T-helper 17 cell (primary cell): ENCODE results near the gene PAOX. TPM values are rescaled to one million over a fixed set of nuclear protein-coding genes. Genes with fewer than 3 reads are reported as not detected.
"Not testable (repeated sequence)": the region's sequence is repeated elsewhere in the genome, so short reads cannot be mapped to it uniquely, and the experiment has no call there.

Source experiments
- ATAC-seq: fragments of 150-1000 bp; cut with Tn5 transposase; 2 replicates; pipeline ENCODE4 v1.10.0; 2021; ENCODE audit warnings: mild to moderate bottlenecking, moderate library complexity
- DNase-seq, 3 donors: peaks; one replicate each; pipeline versions ENCODE4 v3.0.0 to v3.0.0-alpha.2; 2020 to 2021
- H3K9me3 ChIP-seq: one replicate; pipeline ENCODE4 v1.7.0; 2013; ENCODE audit warnings: low read length, mild to moderate bottlenecking; ENCODE audit not compliant: control insufficient read depth, poor library complexity, severe bottlenecking
- H3K27ac Mint-ChIP-seq: one replicate; pipeline ENCODE4 v1.8.0; 2022; ENCODE audit warnings: mild to moderate bottlenecking, moderate library complexity, mixed read lengths
- H3K27me3 Mint-ChIP-seq: one replicate; pipeline ENCODE4 v1.8.0; 2022; ENCODE audit warnings: mixed read lengths
- H3K36me3 Mint-ChIP-seq: one replicate; pipeline ENCODE4 v1.8.0; 2022; ENCODE audit warnings: low read depth, mixed read lengths
- H3K4me1 Mint-ChIP-seq: one replicate; pipeline ENCODE4 v1.8.0; 2022; ENCODE audit warnings: mild to moderate bottlenecking, mixed read lengths
- H3K4me3 Mint-ChIP-seq: one replicate; pipeline ENCODE4 v1.8.0; 2022; ENCODE audit warnings: mild to moderate bottlenecking, moderate library complexity, mixed read lengths
- total RNA-seq, 4 donors: library from RNA in 2 of 4; stranded (reverse) in 2 of 4; gene quantifications; one replicate each; pipeline ENCODE4 v1.2.3 and lab custom pipeline; 2022 to 2026

PAOX gene
- total RNA-seq, 2 donors from 2014 or later = 3.5 to 6.3 TPM

- DNase-seq (no peak), ATAC-seq (no peak)
- Mint-ChIP-seq H3K4me1 (peaks cover 10% of the 10 kb centered on the region), H3K27ac (peak overlapping the region; percentile 72), H3K27me3 (no peaks in the 10 kb centered on the region), H3K4me3 (peak overlapping the region; percentile 81), H3K36me3 (no peaks in the 10 kb centered on the region)
- H3K9me3 ChIP-seq = no peaks in the 10 kb centered on the region
These were observed 1.8 kb upstream of the PAOX start for GRCh38 chr10:133377025-133377817.

GRCh38 chr10:133377818-133378250, 1.2 kb upstream of the PAOX start:
- H3K4me3 Mint-ChIP-seq = peak overlapping the region; percentile 81
- DNase-seq = no peak
- no peaks in the 10 kb centered on the region for H3K27me3 Mint-ChIP-seq
- no peaks in the 10 kb centered on the region for H3K36me3 Mint-ChIP-seq
- H3K9me3 ChIP-seq = no peaks in the 10 kb centered on the region
- no peak overlapping the region for H3K27ac Mint-ChIP-seq
- ATAC-seq = no peak
- H3K4me1 Mint-ChIP-seq = peaks cover 10% of the 10 kb centered on the region

- Mint-ChIP-seq H3K4me1 (peaks cover 10% of the 10 kb centered on the region), H3K27ac (no peak overlapping the region), H3K27me3 (no peaks in the 10 kb centered on the region), H3K4me3 (peak overlapping the region; percentile 81), H3K36me3 (no peaks in the 10 kb centered on the region)
- DNase-seq (peak; percentile 34 to 61 (median 51)), ATAC-seq (peak; percentile 59)
- H3K9me3 ChIP-seq = no peaks in the 10 kb centered on the region
These were observed 588 bp upstream of the PAOX start for GRCh38 chr10:133378251-133379096.

GRCh38 chr10:133379801-133380666, 972 bp downstream of the PAOX start:
- Mint-ChIP-seq H3K4me1 (peaks cover 8% of the 10 kb centered on the region), H3K27me3 (no peaks in the 10 kb centered on the region), H3K4me3 (peak overlapping the region; percentile 83), H3K27ac (peak overlapping the region; percentile 41), H3K36me3 (no peaks in the 10 kb centered on the region)
- no peaks in the 10 kb centered on the region for H3K9me3 ChIP-seq
- ATAC-seq (no peak), DNase-seq (no peak)

- Mint-ChIP-seq H3K4me1 (peaks cover 8% of the 10 kb centered on the region), H3K36me3 (no peaks in the 10 kb centered on the region), H3K27ac (peak overlapping the region; percentile 41), H3K4me3 (no peak overlapping the region), H3K27me3 (no peaks in the 10 kb centered on the region)
- no peak for DNase-seq
- no peaks in the 10 kb centered on the region for H3K9me3 ChIP-seq
- no peak for ATAC-seq
These were observed 2.0 kb downstream of the PAOX start for GRCh38 chr10:133381036-133381435.

- H3K27me3 Mint-ChIP-seq = no peaks in the 10 kb centered on the region
- no peak overlapping the region for H3K27ac Mint-ChIP-seq
- H3K36me3 Mint-ChIP-seq = no peaks in the 10 kb centered on the region
These were observed 4.5 kb downstream of the PAOX start for GRCh38 chr10:133383551-133383950.

GRCh38 chr10:133384071-133384470, 5.0 kb downstream of the PAOX start:
- no peaks in the 10 kb centered on the region for H3K36me3 Mint-ChIP-seq
- H3K9me3 ChIP-seq = no peaks in the 10 kb centered on the region
- no peak for DNase-seq
- no peaks in the 10 kb centered on the region for H3K27me3 Mint-ChIP-seq
- no peak overlapping the region for H3K27ac Mint-ChIP-seq
- H3K4me3 Mint-ChIP-seq = no peak overlapping the region
- peaks cover 14% of the 10 kb centered on the region for H3K4me1 Mint-ChIP-seq
- no peak for ATAC-seq

More at GRCh38 chr10:133383551-133383950, 4.5 kb downstream of the PAOX start:
- H3K9me3 ChIP-seq = no peaks in the 10 kb centered on the region
- H3K4me3 Mint-ChIP-seq = no peak overlapping the region
- DNase-seq (no peak), ATAC-seq (no peak)
- H3K4me1 Mint-ChIP-seq = peaks cover 9% of the 10 kb centered on the region

- no peak for ATAC-seq
- H3K9me3 ChIP-seq = no peaks in the 10 kb centered on the region
- Mint-ChIP-seq H3K36me3 (no peaks in the 10 kb centered on the region), H3K4me1 (peaks cover 18% of the 10 kb centered on the region), H3K27ac (no peak overlapping the region), H3K27me3 (no peaks in the 10 kb centered on the region), H3K4me3 (no peak overlapping the region)
- no peak for DNase-seq
These were observed 6.2 kb downstream of the PAOX start for GRCh38 chr10:133385214-133385613.

GRCh38 chr10:133386951-133387350, 7.9 kb downstream of the PAOX start:
- not testable (repeated sequence) for ATAC-seq, H3K4me3 Mint-ChIP-seq, H3K27ac Mint-ChIP-seq, H3K27me3 Mint-ChIP-seq, H3K36me3 Mint-ChIP-seq, DNase-seq, H3K9me3 ChIP-seq
- peaks cover 23% of the 10 kb centered on the region for H3K4me1 Mint-ChIP-seq

GRCh38 chr10:133388236-133388972, 9.3 kb downstream of the PAOX start:
- ATAC-seq (no peak), DNase-seq (no peak)
- Mint-ChIP-seq H3K4me1 (peaks cover 23% of the 10 kb centered on the region), H3K27ac (peak overlapping the region; percentile 87), H3K4me3 (peak overlapping the region; percentile 90), H3K36me3 (no peaks in the 10 kb centered on the region), H3K27me3 (no peaks in the 10 kb centered on the region)
- no peaks in the 10 kb centered on the region for H3K9me3 ChIP-seq

- peak overlapping the region; percentile 90 for H3K4me3 Mint-ChIP-seq
- no peak for DNase-seq
- H3K27ac Mint-ChIP-seq = peak overlapping the region; percentile 87
- H3K4me1 Mint-ChIP-seq = peaks cover 24% of the 10 kb centered on the region
- no peaks in the 10 kb centered on the region for H3K36me3 Mint-ChIP-seq
- H3K27me3 Mint-ChIP-seq = no peaks in the 10 kb centered on the region
- ATAC-seq = peak; percentile 65
- H3K9me3 ChIP-seq = no peaks in the 10 kb centered on the region
These were observed 10.1 kb downstream of the PAOX start for GRCh38 chr10:133388973-133389818.
